Esophagus squamous epithelium (tissue), 5 donors: Measurements from ENCODE around the gene TBC1D12. TPM values are rescaled to one million over a fixed set of nuclear protein-coding genes. Genes with fewer than 3 reads are reported as not detected.

Experiments used
- DNase-seq: peaks from one replicate; lab custom pipeline; 2025; lab: John Stamatoyannopoulos, UW
- H3K27ac ChIP-seq, 4 donors: fragments of 200-600 bp; sonication (generic); one replicate each; pipeline ENCODE4 v1.5.1; 2016 to 2019; ENCODE audit warnings: mild to moderate bottlenecking in 1 of 4
- H3K27me3 ChIP-seq, 4 donors: fragments of 200-600 bp; sonication (generic); 1 replicate in 3 of 4; 2 replicates in 1 of 4; pipeline versions ENCODE4 v1.5.1 to v1.6.0; 2017 to 2021; ENCODE audit warnings: antibody characterized with exemption in 1 of 4
- H3K36me3 ChIP-seq, 3 donors: fragments of 200-600 bp; sonication (generic); one replicate each; pipeline ENCODE4 v1.5.1; 2016 to 2019
- H3K4me1 ChIP-seq, 3 donors: fragments of 200-600 bp; sonication (generic); one replicate each; pipeline ENCODE4 v1.5.1; 2017 to 2019
- H3K4me3 ChIP-seq, 4 donors: fragments of 200-600 bp; sonication (generic); 1 replicate in 3 of 4; 2 replicates in 1 of 4; pipeline ENCODE4 v1.5.1; 2016 to 2019; ENCODE audit warnings: mild to moderate bottlenecking in 2 of 4, moderate library complexity in 1 of 4
- H3K9me3 ChIP-seq, 3 donors: fragments of 200-600 bp; sonication (generic); one replicate each; pipeline ENCODE4 v1.5.1; 2016 to 2019
- POLR2A ChIP-seq, 4 donors: fragments of 450-650 bp; IDR thresholded peaks; one replicate each; pipeline ENCODE4 v1.6.1; 2017; ENCODE audit warnings: antibody characterized with exemption in 4 of 4, mild to moderate bottlenecking in 4 of 4, moderate library complexity in 3 of 4
- WGBS, 2 donors: methylation state at CpG; one replicate each; pipeline ENCODE4 v1.1.5; 2018; 5-methylcytosine and 5-hydroxymethylcytosine counted together
- intact Hi-C: fragments of 100-400 bp; cut with DNase I; formaldehyde crosslinking; loops from one replicate; pipeline ENCODE4 v1.15.0; 2022
- total RNA-seq, 4 donors: library from RNA; depleted of rRNA; stranded (reverse); fragments of >200 nt; gene quantifications; one replicate each; pipeline ENCODE4 v1.1.0, GENCODE V29; 2016
- TF ChIP-seq, protein P1 (sequence below), 6 experiments: fragments of 450-650 bp in 4 of 6; fragments of 200-600 bp in 2 of 6; sonication (generic) in 2 of 6; IDR thresholded peaks; one replicate each; pipeline ENCODE4 v1.5.1; 2016 to 2019; ENCODE audit warnings: antibody characterized with exemption in 6 of 6, mild to moderate bottlenecking in 4 of 6, moderate library complexity in 4 of 6
- donor health status: DM: yes; HTN: yes; CAD: no.

TBC1D12 gene
- total RNA-seq, 4 donors from 2014 or later: 5.2 to 13.5 (median 7.0) TPM

DNA sequence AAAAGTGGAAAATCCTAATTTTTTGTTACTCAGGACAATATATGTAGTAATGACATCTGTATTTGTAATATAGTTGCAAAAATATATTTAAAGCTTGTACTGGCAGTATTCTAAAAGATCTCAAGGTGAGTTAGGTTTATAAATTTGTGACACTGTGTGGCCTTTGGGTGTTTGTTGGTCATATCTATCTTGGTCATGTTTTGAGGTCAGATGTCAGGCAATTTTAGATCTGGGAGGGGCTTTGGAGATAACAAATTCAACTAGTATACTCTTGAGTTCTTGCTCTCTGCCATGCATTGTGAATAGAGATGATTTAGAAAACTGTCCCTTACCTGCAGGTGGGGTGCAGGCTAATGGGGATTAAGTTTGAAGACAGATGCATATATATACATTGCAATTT is 3.1 kb downstream of the TBC1D12 start:
- Histone ChIP-seq H3K27me3 (no peaks in the 10 kb centered on the region), H3K9me3 (no peaks in the 10 kb centered on the region), H3K4me3 (no peak overlapping the region), H3K36me3 (no peaks in the 10 kb centered on the region), H3K27ac (no peak overlapping the region), H3K4me1 (peaks cover 7 to 23% (median 16%) of the 10 kb centered on the region in 3 donors)
- intact Hi-C loops: no loop called here
- TF ChIP-seq, protein P1, sequence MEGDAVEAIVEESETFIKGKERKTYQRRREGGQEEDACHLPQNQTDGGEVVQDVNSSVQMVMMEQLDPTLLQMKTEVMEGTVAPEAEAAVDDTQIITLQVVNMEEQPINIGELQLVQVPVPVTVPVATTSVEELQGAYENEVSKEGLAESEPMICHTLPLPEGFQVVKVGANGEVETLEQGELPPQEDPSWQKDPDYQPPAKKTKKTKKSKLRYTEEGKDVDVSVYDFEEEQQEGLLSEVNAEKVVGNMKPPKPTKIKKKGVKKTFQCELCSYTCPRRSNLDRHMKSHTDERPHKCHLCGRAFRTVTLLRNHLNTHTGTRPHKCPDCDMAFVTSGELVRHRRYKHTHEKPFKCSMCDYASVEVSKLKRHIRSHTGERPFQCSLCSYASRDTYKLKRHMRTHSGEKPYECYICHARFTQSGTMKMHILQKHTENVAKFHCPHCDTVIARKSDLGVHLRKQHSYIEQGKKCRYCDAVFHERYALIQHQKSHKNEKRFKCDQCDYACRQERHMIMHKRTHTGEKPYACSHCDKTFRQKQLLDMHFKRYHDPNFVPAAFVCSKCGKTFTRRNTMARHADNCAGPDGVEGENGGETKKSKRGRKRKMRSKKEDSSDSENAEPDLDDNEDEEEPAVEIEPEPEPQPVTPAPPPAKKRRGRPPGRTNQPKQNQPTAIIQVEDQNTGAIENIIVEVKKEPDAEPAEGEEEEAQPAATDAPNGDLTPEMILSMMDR (IDR thresholded peaks at IDR 0.05): no peak
- no peak for TF ChIP-seq POLR2A (IDR thresholded peaks at IDR 0.05)
- DNase-seq: no peak

- no peaks in the 10 kb centered on the region for H3K9me3 ChIP-seq
- H3K36me3 ChIP-seq: no peaks in the 10 kb centered on the region
- H3K27me3 ChIP-seq: no peaks in the 10 kb centered on the region
- no peak overlapping the region for H3K27ac ChIP-seq
- TF ChIP-seq, protein P1 (IDR thresholded peaks at IDR 0.05): no peak
- TF ChIP-seq POLR2A (IDR thresholded peaks at IDR 0.05): no peak
- DNase-seq: no peak
- H3K4me3 ChIP-seq: no peak overlapping the region
- intact Hi-C loops: no loop called here
- peaks cover 7 to 19% (median 16%) of the 10 kb centered on the region in 3 donors for H3K4me1 ChIP-seq
- WGBS, 2 donors: 72 to 88% methylated on average over 3 of the region's 3 CpGs
These were observed 5.3 kb downstream of the TBC1D12 start for GRCh38 chr10:94407668-94408067.

- DNase-seq: no peak
- Histone ChIP-seq H3K9me3 (no peaks in the 10 kb centered on the region), H3K27ac (no peak overlapping the region), H3K4me1 (peaks cover 4 to 23% (median 15%) of the 10 kb centered on the region in 3 donors), H3K27me3 (no peaks in the 10 kb centered on the region), H3K36me3 (no peaks in the 10 kb centered on the region), H3K4me3 (no peak overlapping the region)
- intact Hi-C loops: no loop called here
- TF ChIP-seq POLR2A (IDR thresholded peaks at IDR 0.05): no peak
- TF ChIP-seq, protein P1 (IDR thresholded peaks at IDR 0.05): no peak
- 72 to 78% methylated on average over 7 of the region's 7 CpGs for WGBS, 2 donors
These were observed 6.8 kb downstream of the TBC1D12 start for GRCh38 chr10:94409021-94409657.

GRCh38 chr10:94411304-94411703 is 9.0 kb downstream of the TBC1D12 start:
- Histone ChIP-seq H3K27ac (no peak overlapping the region), H3K4me1 (peaks cover 0 to 8% (median 0%) of the 10 kb centered on the region in 3 donors), H3K9me3 (no peaks in the 10 kb centered on the region), H3K4me3 (no peak overlapping the region), H3K27me3 (no peaks in the 10 kb centered on the region), H3K36me3 (no peaks in the 10 kb centered on the region)
- no peak for DNase-seq
- whole genome bisulfite sequencing, 2 donors: 94 to 96% methylated on average over 3 of the region's 3 CpGs
- intact Hi-C loops: no loop called here
- TF ChIP-seq, protein P1 (IDR thresholded peaks at IDR 0.05): no peak

GRCh38 chr10:94412449-94412848 is 10.1 kb downstream of the TBC1D12 start:
- intact Hi-C loops: no loop called here
- no peak for DNase-seq
- Histone ChIP-seq H3K9me3 (no peaks in the 10 kb centered on the region), H3K27ac (no peak overlapping the region), H3K36me3 (no peaks in the 10 kb centered on the region), H3K4me1 (peaks cover 0 to 8% (median 0%) of the 10 kb centered on the region in 3 donors), H3K4me3 (no peak overlapping the region), H3K27me3 (no peaks in the 10 kb centered on the region)
- TF ChIP-seq POLR2A (IDR thresholded peaks at IDR 0.05): no peak
- TF ChIP-seq, protein P1 (IDR thresholded peaks at IDR 0.05): no peak
- WGBS, 2 donors: 72% methylated on average over 3 of the region's 3 CpGs
